H1 (cell line): ENCODE results near the gene REC8. TPM values are rescaled to one million over a fixed set of nuclear protein-coding genes. Genes with fewer than 3 reads are reported as not detected.

Experiments
- BACH1 ChIP-seq: IDR thresholded peaks from 2 replicates; pipeline ENCODE4 v1.6.1; 2012; ENCODE audit warnings: low read length, improper control_type of control experiment
- CHD2 ChIP-seq: IDR thresholded peaks from 2 replicates; pipeline ENCODE4 v1.6.1; 2012; ENCODE audit warnings: low read length, improper control_type of control experiment
- EZH2 ChIP-seq: fragments of 200-600 bp; sonication (generic); IDR thresholded peaks from 2 replicates; pipeline ENCODE4 v1.7.1; 2012; ENCODE audit warnings: low read depth, mild to moderate bottlenecking, moderate library complexity, low read length, inconsistent platforms; ENCODE audit not compliant: severe bottlenecking
- GABPA ChIP-seq: IDR thresholded peaks from 2 replicates; pipeline ENCODE4 v1.6.1; 2011; ENCODE audit warnings: mild to moderate bottlenecking, low read length, moderate library complexity, borderline replicate concordance; ENCODE audit not compliant: insufficient read depth
- SRF ChIP-seq: IDR thresholded peaks from 2 replicates; pipeline ENCODE4 v1.6.1; 2011; ENCODE audit warnings: mild to moderate bottlenecking, low read depth, low read length, moderate library complexity
- TBP ChIP-seq: IDR thresholded peaks from 2 replicates; pipeline ENCODE4 v1.6.1; 2011; ENCODE audit warnings: low read depth, low read length, improper control_type of control experiment
- ZNF274 ChIP-seq: IDR thresholded peaks from 2 replicates; pipeline ENCODE4 v1.7.0; 2012; ENCODE audit warnings: low read length, borderline replicate concordance; ENCODE audit errors: extremely low read depth
- polyA plus RNA-seq, 7 experiments: library from polyadenylated mRNA; depleted of rRNA in 3 of 7; stranded (reverse) in 5 of 7; unstranded in 2 of 7; fragments of >200 nt in 5 of 7; fragments of 200-250 nt in 2 of 7; gene quantifications; 1 replicate in 5 of 7; 2 replicates in 1 of 7; 4 replicates in 1 of 7; pipeline versions ENCODE4 v1.2.1 to v1.2.3, GENCODE V29; 2011 to 2013; ENCODE audit warnings: missing spikeins in 2 of 7, mixed read lengths in 2 of 7
- total RNA-seq: library from RNA; stranded (reverse); fragmentation: NEBNext Ultra II Directional; extraction: Animal tissue kit (Norgen Biotek cat#: 25700); gene quantifications from 2 replicates; pipeline ENCODE4 v1.2.1, GENCODE V29; 2021
- TF ChIP-seq, protein P1 (sequence below), 3 experiments: IDR thresholded peaks; 1 replicate in 2 of 3; 2 replicates in 1 of 3; pipeline versions ENCODE4 v1.5.1 to v1.6.1; 2011; ENCODE audit warnings: low read length in 3 of 3, mild to moderate bottlenecking in 3 of 3, inconsistent platforms in 2 of 3, low read depth in 1 of 3, moderate library complexity in 1 of 3; ENCODE audit not compliant: insufficient read depth in 1 of 3; ENCODE audit errors: control extremely low read depth in 1 of 3

REC8 gene
- total and polyA plus RNA-seq, 2 of the 8 experiments (the other 6 are each of a cell fraction or from before 2014, with no cell fraction given), result 9.8 to 28.5 TPM

GRCh38 chr14:24185741-24186140 is 13.9 kb downstream of the REC8 start (continued):
- no peak for TF ChIP-seq ZNF274
- TF ChIP-seq EZH2, result no peak
- TF ChIP-seq, protein P1, sequence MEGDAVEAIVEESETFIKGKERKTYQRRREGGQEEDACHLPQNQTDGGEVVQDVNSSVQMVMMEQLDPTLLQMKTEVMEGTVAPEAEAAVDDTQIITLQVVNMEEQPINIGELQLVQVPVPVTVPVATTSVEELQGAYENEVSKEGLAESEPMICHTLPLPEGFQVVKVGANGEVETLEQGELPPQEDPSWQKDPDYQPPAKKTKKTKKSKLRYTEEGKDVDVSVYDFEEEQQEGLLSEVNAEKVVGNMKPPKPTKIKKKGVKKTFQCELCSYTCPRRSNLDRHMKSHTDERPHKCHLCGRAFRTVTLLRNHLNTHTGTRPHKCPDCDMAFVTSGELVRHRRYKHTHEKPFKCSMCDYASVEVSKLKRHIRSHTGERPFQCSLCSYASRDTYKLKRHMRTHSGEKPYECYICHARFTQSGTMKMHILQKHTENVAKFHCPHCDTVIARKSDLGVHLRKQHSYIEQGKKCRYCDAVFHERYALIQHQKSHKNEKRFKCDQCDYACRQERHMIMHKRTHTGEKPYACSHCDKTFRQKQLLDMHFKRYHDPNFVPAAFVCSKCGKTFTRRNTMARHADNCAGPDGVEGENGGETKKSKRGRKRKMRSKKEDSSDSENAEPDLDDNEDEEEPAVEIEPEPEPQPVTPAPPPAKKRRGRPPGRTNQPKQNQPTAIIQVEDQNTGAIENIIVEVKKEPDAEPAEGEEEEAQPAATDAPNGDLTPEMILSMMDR (IDR thresholded peaks at IDR 0.05; ENCODE audit: control extremely low read depth in 1 of 3, insufficient read depth in 1 of 3, low read depth in 1 of 3, low read length in 3 of 3), result no peak
- no peak for TF ChIP-seq BACH1
- no peak for TF ChIP-seq GABPA
- TF ChIP-seq SRF, result no peak
- no peak for TF ChIP-seq CHD2
- no peak for TF ChIP-seq TBP
